ENCODE data around the gene ASB13. TPM values are rescaled to one million over a fixed set of nuclear protein-coding genes. Genes with fewer than 3 reads are reported as not detected.
"Not testable (repeated sequence)": the region's sequence is repeated elsewhere in the genome, so short reads cannot be mapped to it uniquely, and the experiment has no call there.

Gene ASB13
- total and polyA plus RNA-seq, 3 experiments from 2014 or later = 6.8 to 8.7 (median 7.5) TPM

- no peaks in the 10 kb centered on the region for H3K9me3 Mint-ChIP-seq
- no peak overlapping the region for H3K4me3 Mint-ChIP-seq
- peaks cover 5% of the 10 kb centered on the region for H3K4me1 ChIP-seq (ENCODE audit: insufficient read depth, low read length)
- DNase-seq = no peak
- H3K4me3 ChIP-seq (ENCODE audit: low read length) = no peak overlapping the region
- ChIA-PET POLR2A (no interaction called here), CTCF (no interaction called here)
- H3K36me3 Mint-ChIP-seq = peaks cover 0 to 6% (median 0%) of the 10 kb centered on the region in 3 donors
- no peaks in the 10 kb centered on the region for H3K36me3 ChIP-seq (ENCODE audit: insufficient read depth, low read length)
- H3K9me3 ChIP-seq (ENCODE audit: low read length) = no peaks in the 10 kb centered on the region
- peaks cover 14 to 51% of the 10 kb centered on the region in 2 donors for H3K27me3 Mint-ChIP-seq
- no peaks in the 10 kb centered on the region for H3K27me3 ChIP-seq (ENCODE audit: insufficient read depth, low read length, poor library complexity, severe bottlenecking)
- no peak overlapping the region for H3K27ac Mint-ChIP-seq
- no peak overlapping the region for H3K27ac ChIP-seq (ENCODE audit: low read depth, low read length)
- no peaks in the 10 kb centered on the region for H3K4me1 Mint-ChIP-seq
Observed at GRCh38 chr10:5595591-5595990, 70.8 kb downstream of the ASB13 start.

- ChIA-PET CTCF (no interaction called here), POLR2A (no interaction called here)
- peaks cover 14 to 52% of the 10 kb centered on the region in 2 donors for H3K27me3 Mint-ChIP-seq
- no peaks in the 10 kb centered on the region for H3K4me1 Mint-ChIP-seq
- H3K4me3 Mint-ChIP-seq = no peak overlapping the region
- H3K27ac ChIP-seq (ENCODE audit: low read depth, low read length) = no peak overlapping the region
- no peaks in the 10 kb centered on the region for H3K9me3 Mint-ChIP-seq
- peaks cover 0 to 6% (median 0%) of the 10 kb centered on the region in 3 donors for H3K36me3 Mint-ChIP-seq
- no peaks in the 10 kb centered on the region for H3K36me3 ChIP-seq (ENCODE audit: insufficient read depth, low read length)
- no peak overlapping the region for H3K27ac Mint-ChIP-seq
- H3K9me3 ChIP-seq (ENCODE audit: low read length) = no peaks in the 10 kb centered on the region
- no peak for DNase-seq
- H3K4me3 ChIP-seq (ENCODE audit: low read length) = no peak overlapping the region
- no peaks in the 10 kb centered on the region for H3K27me3 ChIP-seq (ENCODE audit: insufficient read depth, low read length, poor library complexity, severe bottlenecking)
- peaks cover 5% of the 10 kb centered on the region for H3K4me1 ChIP-seq (ENCODE audit: insufficient read depth, low read length)
Observed at GRCh38 chr10:5595095-5595494, 71.3 kb downstream of the ASB13 start.

DNA sequence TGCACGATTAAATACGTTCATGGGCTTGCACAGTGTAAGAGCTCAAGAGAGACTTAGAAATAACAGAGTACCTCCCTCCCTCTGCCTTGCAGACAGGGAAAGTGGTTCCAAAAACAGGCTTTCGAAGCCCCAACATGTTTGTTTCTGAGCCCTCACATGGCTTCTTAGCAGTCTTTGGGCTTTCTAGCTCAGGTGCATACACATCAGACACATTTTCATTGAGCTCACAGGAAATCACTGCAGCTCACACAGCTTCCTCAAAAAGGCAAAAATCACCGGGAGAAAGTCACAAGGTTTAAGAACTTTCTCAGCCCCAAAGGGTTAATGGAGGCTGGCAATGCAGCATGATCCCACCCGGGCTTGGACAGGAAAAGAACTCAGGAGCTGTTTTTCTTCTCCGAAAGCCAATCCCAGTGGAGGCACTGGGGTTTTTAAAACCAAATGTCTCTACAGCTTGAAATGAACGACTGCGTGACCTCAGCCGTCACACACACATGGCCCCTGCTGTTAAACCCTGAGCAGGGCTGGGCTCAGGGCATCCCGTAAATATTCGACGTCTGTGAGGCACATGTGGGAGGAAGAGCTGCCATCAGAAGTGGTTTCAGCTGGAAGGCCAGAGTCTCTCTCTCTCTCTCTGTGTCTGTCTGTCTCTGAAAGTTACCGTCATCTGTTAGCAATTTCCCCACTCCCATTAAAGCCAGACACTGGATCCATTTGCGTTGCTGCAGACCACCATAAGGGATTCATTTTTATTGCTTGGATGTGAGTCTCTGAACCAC lies 71.9 kb downstream of the ASB13 start:
- H3K4me3 ChIP-seq (ENCODE audit: low read length) = no peak overlapping the region
- POLR2A ChIA-PET = no interaction called here
- H3K9me3 Mint-ChIP-seq = no peaks in the 10 kb centered on the region
- CTCF ChIA-PET = no interaction called here
- H3K4me1 Mint-ChIP-seq = no peaks in the 10 kb centered on the region
- no peaks in the 10 kb centered on the region for H3K9me3 ChIP-seq (ENCODE audit: low read length)
- no peak overlapping the region for H3K4me3 Mint-ChIP-seq
- peaks cover 0 to 6% (median 0%) of the 10 kb centered on the region in 3 donors for H3K36me3 Mint-ChIP-seq
- no peaks in the 10 kb centered on the region for H3K27me3 ChIP-seq (ENCODE audit: insufficient read depth, low read length, poor library complexity, severe bottlenecking)
- H3K36me3 ChIP-seq (ENCODE audit: insufficient read depth, low read length) = no peaks in the 10 kb centered on the region
- DNase-seq = no peak
- H3K27ac ChIP-seq (ENCODE audit: low read depth, low read length) = no peak overlapping the region
- H3K27me3 Mint-ChIP-seq = peaks cover 18 to 58% of the 10 kb centered on the region in 2 donors
- H3K27ac Mint-ChIP-seq = no peak overlapping the region
- H3K4me1 ChIP-seq (ENCODE audit: insufficient read depth, low read length) = peaks cover 5% of the 10 kb centered on the region

DNA sequence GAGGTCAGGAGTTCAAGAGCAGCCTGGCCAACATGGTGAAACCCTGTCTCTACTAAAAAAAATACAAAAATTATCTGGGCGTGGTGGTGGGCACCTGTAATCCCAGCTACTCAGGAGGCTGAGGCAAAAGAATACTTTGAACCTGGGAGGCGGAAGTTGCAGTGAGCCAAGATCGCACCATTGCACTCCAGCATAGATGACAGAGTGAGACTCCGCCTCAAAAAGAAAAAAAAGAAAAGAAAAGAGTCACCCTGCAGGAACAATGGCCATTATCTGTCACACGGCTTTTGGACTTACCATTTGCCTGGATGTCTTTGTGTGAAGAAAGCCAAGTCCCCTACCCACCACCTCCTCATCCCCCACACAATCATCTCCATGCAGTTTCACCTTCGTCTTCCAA lies 73.0 kb downstream of the ASB13 start:
- H3K27ac ChIP-seq (ENCODE audit: low read depth, low read length); H3K36me3 Mint-ChIP-seq; H3K27me3 ChIP-seq (ENCODE audit: insufficient read depth, low read length, poor library complexity, severe bottlenecking); H3K4me1 ChIP-seq (ENCODE audit: insufficient read depth, low read length); H3K27ac Mint-ChIP-seq; POLR2A ChIA-PET; H3K4me3 Mint-ChIP-seq; H3K9me3 ChIP-seq (ENCODE audit: low read length); H3K9me3 Mint-ChIP-seq; H3K4me3 ChIP-seq (ENCODE audit: low read length); H3K36me3 ChIP-seq (ENCODE audit: insufficient read depth, low read length); DNase-seq; H3K4me1 Mint-ChIP-seq; CTCF ChIA-PET: not testable (repeated sequence)
- H3K27me3 Mint-ChIP-seq = peaks cover 22 to 60% of the 10 kb centered on the region in 2 donors

DNA sequence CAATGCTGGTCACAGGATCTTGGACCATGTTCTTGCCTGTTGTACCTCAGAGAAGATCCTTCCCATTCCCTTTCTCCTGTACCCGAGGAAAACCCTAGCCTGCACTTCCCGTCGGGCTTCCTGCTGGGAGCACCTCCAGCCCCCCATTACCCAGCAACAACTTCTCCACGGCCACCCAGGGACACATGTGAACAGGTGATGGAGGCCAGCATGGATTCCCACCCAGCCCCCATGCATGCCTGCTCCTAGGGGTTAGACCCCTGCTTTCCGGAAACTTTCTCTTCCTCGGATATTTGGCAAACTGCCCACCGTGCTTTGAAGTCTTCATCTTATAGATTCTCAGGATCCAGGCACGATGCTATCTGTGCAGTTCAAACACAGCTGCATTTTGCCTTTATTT lies 74.3 kb downstream of the ASB13 start:
- H3K4me3 Mint-ChIP-seq = no peak overlapping the region
- DNase-seq = peak in 1 of 5 donors; percentile 43
- no peaks in the 10 kb centered on the region for H3K36me3 ChIP-seq (ENCODE audit: insufficient read depth, low read length)
- H3K4me1 Mint-ChIP-seq = no peaks in the 10 kb centered on the region
- H3K27me3 Mint-ChIP-seq = peaks cover 22 to 62% of the 10 kb centered on the region in 2 donors
- no peak overlapping the region for H3K27ac ChIP-seq (ENCODE audit: low read depth, low read length)
- peaks cover 5% of the 10 kb centered on the region for H3K4me1 ChIP-seq (ENCODE audit: insufficient read depth, low read length)
- H3K4me3 ChIP-seq (ENCODE audit: low read length) = no peak overlapping the region
- CTCF ChIA-PET = interaction anchor here (1.0 kb wide), 1 partner anchor 8 kb away, joined by 3 read pairs; no protein-coding TSS in a partner anchor
- no peaks in the 10 kb centered on the region for H3K9me3 ChIP-seq (ENCODE audit: low read length)
- no peaks in the 10 kb centered on the region for H3K9me3 Mint-ChIP-seq
- POLR2A ChIA-PET = no interaction called here
- H3K36me3 Mint-ChIP-seq = no peaks in the 10 kb centered on the region
- H3K27me3 ChIP-seq (ENCODE audit: insufficient read depth, low read length, poor library complexity, severe bottlenecking) = no peaks in the 10 kb centered on the region
- no peak overlapping the region for H3K27ac Mint-ChIP-seq

DNA sequence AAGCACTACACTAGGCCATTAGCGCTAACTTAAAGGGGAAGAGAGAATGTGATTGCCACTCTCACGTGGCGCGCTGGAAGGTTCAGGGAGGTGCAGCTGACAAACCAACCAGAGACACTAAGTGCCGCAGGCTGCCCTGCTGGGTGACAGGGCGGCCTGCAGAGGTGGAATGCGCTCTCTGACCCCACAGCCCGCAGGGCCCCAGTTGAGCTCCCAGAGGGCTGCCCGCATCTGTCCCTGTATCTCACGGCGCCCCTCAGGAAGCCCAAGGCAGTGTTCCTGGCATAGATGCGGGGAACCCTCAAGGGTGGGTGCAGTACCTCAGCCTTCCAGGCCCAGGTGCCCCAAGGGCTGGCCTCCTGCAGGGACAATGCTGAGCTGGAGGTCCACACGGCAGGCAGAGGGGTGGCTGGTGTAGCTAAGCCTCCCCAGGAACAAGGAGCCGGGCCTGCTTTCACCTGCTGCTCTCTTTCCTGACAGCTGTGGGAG lies 75.0 kb downstream of the ASB13 start:
- Mint-ChIP-seq H3K9me3 (no peaks in the 10 kb centered on the region), H3K27ac (no peak overlapping the region), H3K4me1 (no peaks in the 10 kb centered on the region), H3K36me3 (no peaks in the 10 kb centered on the region), H3K27me3 (peaks cover 22 to 64% of the 10 kb centered on the region in 2 donors), H3K4me3 (no peak overlapping the region)
- H3K27me3 ChIP-seq (ENCODE audit: insufficient read depth, low read length, poor library complexity, severe bottlenecking) = no peaks in the 10 kb centered on the region
- peak in 1 of 5 donors; percentile 21 for DNase-seq
- H3K27ac ChIP-seq (ENCODE audit: low read depth, low read length) = no peak overlapping the region
- CTCF ChIA-PET = no interaction called here
- no peaks in the 10 kb centered on the region for H3K9me3 ChIP-seq (ENCODE audit: low read length)
- peaks cover 5% of the 10 kb centered on the region for H3K4me1 ChIP-seq (ENCODE audit: insufficient read depth, low read length)
- no peaks in the 10 kb centered on the region for H3K36me3 ChIP-seq (ENCODE audit: insufficient read depth, low read length)
- POLR2A ChIA-PET = no interaction called here
- no peak overlapping the region for H3K4me3 ChIP-seq (ENCODE audit: low read length)

DNA sequence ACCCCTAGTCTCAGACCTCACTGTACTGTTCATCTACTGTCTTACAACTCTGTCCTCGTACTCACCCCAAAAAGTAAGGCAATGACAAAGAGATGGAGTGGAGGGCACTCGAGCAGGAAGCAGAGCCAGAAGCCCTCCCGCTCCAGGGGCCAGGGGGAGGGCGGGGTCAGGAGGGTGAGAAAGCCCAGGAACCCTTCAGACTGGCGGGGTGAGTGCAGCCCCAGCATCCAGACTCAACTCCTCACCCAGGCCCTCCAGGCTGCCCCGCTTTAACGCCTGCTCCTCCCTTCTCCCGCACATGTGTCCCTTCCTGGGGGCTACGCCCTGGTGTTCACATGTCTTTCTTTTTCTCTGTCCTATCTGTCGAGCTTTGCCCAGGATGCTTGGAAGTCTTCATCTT lies 75.6 kb downstream of the ASB13 start:
- Mint-ChIP-seq H3K27ac (no peak overlapping the region), H3K27me3 (peaks cover 22 to 64% of the 10 kb centered on the region in 2 donors)

DNA sequence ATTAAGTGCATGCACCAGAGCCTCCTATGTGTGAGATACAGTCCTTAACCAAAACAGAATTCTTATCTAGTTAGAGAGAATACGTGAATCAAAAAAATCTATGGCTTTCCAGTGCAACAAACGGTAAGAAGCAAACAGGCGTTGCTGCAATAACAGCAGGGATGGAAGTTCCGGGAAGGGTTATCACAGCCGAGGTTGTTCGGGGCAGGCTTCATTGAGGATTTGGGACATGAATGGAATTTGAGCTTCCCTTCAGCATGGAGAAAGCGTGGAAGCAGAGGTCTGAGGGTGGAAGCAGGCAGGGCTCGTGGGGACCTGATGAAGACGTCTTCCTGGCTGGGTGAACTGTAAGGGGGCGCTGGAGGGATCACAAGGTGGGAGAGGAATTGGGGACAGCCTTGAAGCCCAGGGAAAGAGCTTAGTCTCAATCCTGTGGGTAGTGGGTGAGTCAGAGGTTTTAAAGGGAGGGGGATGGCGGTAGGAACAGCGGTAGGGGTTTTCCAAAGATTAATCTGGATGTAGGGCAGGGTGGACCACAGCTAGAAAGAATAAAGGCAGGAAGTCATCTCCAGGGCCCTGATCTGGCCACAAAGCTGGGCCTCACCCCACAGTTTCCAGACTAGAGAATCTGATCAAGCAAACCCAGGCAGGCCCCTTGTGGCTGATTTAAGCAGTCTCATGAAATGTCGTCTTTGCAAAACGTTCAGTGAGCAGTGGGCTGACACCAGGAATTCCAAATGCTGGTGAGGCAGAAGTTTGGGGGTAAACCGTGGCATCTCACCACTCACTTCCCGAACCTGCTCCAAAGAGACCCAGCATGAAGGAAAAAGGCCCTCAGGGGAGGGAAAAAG lies 76.5 kb downstream of the ASB13 start:
- no peaks in the 10 kb centered on the region for H3K36me3 Mint-ChIP-seq
- H3K9me3 ChIP-seq (ENCODE audit: low read length) = no peaks in the 10 kb centered on the region
- H3K4me1 ChIP-seq (ENCODE audit: insufficient read depth, low read length) = peaks cover 5% of the 10 kb centered on the region
- no peak overlapping the region for H3K4me3 Mint-ChIP-seq
- CTCF ChIA-PET = no interaction called here
- peaks cover 17 to 65% of the 10 kb centered on the region in 2 donors for H3K27me3 Mint-ChIP-seq
- POLR2A ChIA-PET = no interaction called here
- no peak overlapping the region for H3K27ac ChIP-seq (ENCODE audit: low read depth, low read length)
- peak overlapping the region in 1 of 8 donors; percentile 30 for H3K27ac Mint-ChIP-seq
- DNase-seq = peak in 1 of 5 donors; percentile 11
- no peaks in the 10 kb centered on the region for H3K9me3 Mint-ChIP-seq
- H3K4me1 Mint-ChIP-seq = no peaks in the 10 kb centered on the region
- H3K4me3 ChIP-seq (ENCODE audit: low read length) = no peak overlapping the region
- H3K36me3 ChIP-seq (ENCODE audit: insufficient read depth, low read length) = no peaks in the 10 kb centered on the region
- no peaks in the 10 kb centered on the region for H3K27me3 ChIP-seq (ENCODE audit: insufficient read depth, low read length, poor library complexity, severe bottlenecking)

More for the DNA sequence above, 75.6 kb downstream of the ASB13 start:
- Mint-ChIP-seq H3K9me3 (no peaks in the 10 kb centered on the region), H3K4me1 (no peaks in the 10 kb centered on the region), H3K36me3 (no peaks in the 10 kb centered on the region), H3K4me3 (no peak overlapping the region)
- CTCF ChIA-PET = no interaction called here
- no peaks in the 10 kb centered on the region for H3K27me3 ChIP-seq (ENCODE audit: insufficient read depth, low read length, poor library complexity, severe bottlenecking)
- no peak for DNase-seq
- H3K9me3 ChIP-seq (ENCODE audit: low read length) = no peaks in the 10 kb centered on the region
- no peak overlapping the region for H3K27ac ChIP-seq (ENCODE audit: low read depth, low read length)
- POLR2A ChIA-PET = no interaction called here
- peaks cover 5% of the 10 kb centered on the region for H3K4me1 ChIP-seq (ENCODE audit: insufficient read depth, low read length)
- H3K4me3 ChIP-seq (ENCODE audit: low read length) = no peak overlapping the region
- no peaks in the 10 kb centered on the region for H3K36me3 ChIP-seq (ENCODE audit: insufficient read depth, low read length)

Data from CD8-positive, alpha-beta memory T cell (primary cell).